Measurements from ENCODE around the gene ADGRB3.
"Not testable (repeated sequence)": the region's sequence is repeated elsewhere in the genome, so short reads cannot be mapped to it uniquely, and the experiment has no call there.

Gene ADGRB3

GRCh38 chr6:69063401-69063800 is 428.3 kb downstream of the ADGRB3 start:
- DNase-seq, result no peak

- no peak for DNase-seq
Observed at GRCh38 chr6:69064226-69064625, 429.1 kb downstream of the ADGRB3 start.

DNA sequence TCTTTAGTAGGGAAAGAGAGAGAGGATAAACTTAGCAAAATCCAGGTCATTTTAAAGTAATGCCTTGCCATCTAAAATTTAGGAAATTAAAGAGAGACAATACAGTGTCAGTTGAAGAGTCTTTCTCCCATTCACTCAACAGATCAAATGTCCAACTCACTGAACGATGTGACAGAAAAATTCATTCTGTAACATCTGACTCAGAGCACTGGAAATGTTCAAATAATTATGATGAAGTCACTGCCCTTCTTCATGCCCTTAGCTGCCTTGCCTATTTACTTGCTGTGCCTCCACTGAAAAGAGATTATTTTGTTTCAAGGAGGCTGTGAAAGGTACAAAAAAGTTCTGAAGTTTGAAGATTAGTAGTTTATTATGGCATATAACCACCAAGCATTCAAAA is 434.8 kb downstream of the ADGRB3 start:
- no peak for DNase-seq

- DNase-seq, result no peak
Observed at GRCh38 chr6:69072796-69073195, 437.7 kb downstream of the ADGRB3 start.

DNA sequence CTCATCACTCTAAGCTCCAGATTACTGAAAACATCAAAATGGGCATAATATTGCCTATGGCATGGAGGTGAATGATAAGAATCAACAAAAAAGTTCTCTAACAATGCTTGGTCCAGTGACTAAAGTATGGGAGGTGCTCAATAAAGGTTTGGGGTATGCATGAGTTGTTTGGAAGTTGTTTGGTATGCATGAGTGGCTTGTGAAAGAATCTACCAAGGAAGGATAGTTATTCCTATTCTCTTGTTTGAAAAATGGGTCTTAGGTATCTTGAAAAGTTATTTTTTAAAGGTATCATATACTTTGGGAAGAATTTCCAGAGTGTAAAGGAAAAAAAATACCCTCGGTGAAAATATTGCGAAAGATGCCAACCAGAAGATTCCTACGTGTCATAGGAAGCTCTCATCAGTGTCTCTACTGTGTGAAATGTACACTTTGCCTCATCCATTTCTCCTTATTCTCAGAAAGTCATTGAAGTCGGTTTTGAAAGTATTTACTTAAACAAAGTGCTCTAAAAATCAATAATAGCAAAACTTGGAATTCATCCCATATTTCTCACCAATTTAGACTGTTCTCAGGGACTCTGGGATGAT is 449.8 kb downstream of the ADGRB3 start:
- DNase-seq, result no peak

DNA sequence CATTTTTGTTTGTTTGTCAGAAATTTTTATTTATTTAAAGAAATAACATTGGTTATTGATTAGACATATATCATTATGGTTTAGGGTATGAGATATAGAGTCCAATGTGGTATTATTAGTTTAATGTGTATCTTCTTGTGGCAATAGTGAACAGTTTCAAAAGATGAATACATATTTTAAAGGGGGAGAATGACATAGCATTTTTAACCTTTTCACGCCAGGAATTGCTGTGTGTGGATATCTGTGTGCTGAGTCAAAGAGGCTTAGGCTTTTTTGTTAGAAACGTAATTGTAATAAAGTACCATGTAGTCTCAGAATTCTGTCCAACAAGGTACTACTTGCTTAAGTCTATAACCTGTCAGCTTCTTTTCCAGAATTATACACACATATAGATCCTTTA is 451.6 kb downstream of the ADGRB3 start:
- no peak for DNase-seq

DNA sequence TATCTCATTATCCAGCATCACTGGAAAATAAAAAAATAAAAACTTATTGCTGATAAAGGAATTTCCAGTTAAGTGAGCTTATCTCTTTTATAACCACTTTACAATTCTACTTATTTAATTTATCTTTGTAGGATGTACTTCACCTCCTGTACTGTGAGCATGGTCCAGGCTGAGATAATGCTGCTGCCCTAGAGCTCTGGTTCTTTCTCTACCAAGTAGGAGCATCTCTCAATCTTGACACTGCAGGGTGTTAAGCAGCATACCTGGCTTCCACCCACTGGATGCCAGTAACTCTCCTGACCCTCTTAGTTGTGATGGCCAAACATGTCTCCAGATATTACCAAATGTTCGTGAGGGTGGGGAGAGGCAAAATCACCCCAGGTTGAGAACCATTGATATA is 454.5 kb downstream of the ADGRB3 start:
- no peak for DNase-seq

- DNase-seq, result no peak
Observed at GRCh38 chr6:69090132-69090531, 455.1 kb downstream of the ADGRB3 start.

- DNase-seq, result no peak
Observed at GRCh38 chr6:69096681-69097080, 461.6 kb downstream of the ADGRB3 start.

DNA sequence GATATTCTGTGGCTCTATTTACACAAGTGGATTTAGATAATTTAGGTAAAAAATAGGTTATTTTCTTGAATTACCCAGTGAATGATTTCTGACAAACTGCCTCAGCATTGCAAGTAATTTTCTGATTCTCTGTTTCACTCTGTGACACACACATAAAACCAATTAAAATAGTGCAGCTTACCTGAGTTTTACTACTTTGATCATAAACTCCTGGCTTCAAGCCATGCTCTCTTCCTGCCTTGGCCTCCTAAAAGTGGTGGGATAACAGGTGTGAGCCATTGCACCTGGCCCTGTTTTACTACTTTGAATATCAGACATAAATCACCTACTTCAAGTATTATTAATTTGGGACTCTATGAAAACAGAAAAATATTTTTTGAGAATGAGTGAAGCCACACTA is 462.9 kb downstream of the ADGRB3 start:
- peak; percentile 15 to 76 for DNase-seq

- no peak for DNase-seq
Observed at GRCh38 chr6:69098910-69099309, 463.8 kb downstream of the ADGRB3 start.

- DNase-seq, result no peak
Observed at GRCh38 chr6:69100772-69101171, 465.7 kb downstream of the ADGRB3 start.

DNA sequence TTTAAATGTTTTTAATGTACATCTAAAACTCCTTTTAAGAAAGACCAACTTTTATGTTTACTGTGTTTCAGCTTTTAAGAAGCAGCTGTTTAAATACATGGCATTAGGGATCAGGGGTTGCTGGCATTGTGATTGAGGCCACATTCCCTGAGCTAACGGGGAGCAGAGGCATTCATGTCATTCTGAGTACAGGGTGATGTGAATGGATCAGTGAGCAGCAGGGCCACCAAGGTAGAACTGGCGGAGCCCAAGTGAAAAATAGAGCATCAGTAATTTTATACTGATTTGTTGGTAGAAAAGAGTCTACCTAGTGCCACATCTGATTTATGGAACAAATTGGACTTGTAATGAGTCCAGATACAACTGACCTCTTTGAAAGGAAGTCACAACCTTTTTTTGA is 467.3 kb downstream of the ADGRB3 start:
- DNase-seq, result no peak

- DNase-seq, result no peak
Observed at GRCh38 chr6:69105288-69105687, 470.2 kb downstream of the ADGRB3 start.

- DNase-seq, result peak; percentile 52 to 70
Observed at GRCh38 chr6:69106511-69106910, 471.4 kb downstream of the ADGRB3 start.

DNA sequence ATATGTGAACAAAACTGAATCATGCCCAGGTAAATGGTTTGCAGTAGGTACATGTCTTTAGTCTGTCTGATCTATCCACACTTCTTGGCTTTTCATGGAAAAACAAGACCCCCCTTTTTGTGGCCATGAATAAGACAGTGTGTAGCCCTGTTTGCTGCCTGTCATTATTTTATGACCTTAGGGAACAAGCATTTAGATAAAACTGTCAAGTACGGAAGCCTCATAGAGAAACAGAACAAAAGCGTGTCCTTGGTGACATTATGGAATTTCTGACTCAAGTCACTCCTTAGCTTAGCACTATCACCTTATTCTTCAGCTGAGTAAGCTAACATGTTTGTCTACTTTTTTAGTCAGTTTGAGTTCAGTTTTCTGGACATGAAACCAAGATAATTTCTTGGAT is 476.2 kb downstream of the ADGRB3 start:
- DNase-seq, result no peak

- no peak for DNase-seq
Observed at GRCh38 chr6:69116658-69117057, 481.6 kb downstream of the ADGRB3 start.

GRCh38 chr6:69121461-69122406 is 486.7 kb downstream of the ADGRB3 start:
- not testable (repeated sequence) for DNase-seq

DNA sequence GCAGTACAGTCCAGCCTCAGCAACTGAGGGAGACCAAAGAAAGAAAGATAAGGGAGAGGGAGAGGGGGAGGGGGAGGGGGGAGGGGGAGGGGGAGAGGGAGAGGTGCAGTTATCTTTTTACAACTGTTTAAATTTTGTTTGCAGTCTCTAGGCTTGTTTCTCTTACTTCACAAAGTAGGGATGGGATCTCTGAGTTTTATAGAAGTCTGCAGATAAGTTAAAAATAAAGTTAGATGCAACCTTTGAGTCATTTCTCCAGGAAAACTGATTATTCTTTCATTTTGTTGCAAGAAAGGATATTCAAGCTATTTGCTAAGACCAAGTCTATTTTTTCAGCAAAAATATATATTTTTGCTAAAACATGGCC is 487.3 kb downstream of the ADGRB3 start:
- no peak for DNase-seq

DNA sequence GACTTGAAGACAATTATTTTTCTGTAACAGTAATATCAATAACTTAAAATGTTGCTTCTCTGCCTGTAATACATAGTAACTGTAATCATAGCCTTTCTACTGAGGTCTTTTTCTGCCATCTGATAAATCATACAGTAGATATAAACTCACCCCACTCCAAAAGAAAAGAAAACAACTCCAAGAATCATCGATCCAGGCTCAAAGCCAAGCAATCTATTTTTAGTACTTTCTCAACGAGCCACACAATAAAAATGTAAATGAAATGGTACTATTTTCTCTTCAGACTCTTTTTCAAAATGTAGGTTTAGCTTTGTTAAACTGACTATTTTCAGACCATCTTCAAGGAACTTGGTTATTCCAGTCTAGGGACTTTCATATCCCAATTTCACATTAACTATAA is 493.3 kb downstream of the ADGRB3 start:
- DNase-seq, result no peak

DNA sequence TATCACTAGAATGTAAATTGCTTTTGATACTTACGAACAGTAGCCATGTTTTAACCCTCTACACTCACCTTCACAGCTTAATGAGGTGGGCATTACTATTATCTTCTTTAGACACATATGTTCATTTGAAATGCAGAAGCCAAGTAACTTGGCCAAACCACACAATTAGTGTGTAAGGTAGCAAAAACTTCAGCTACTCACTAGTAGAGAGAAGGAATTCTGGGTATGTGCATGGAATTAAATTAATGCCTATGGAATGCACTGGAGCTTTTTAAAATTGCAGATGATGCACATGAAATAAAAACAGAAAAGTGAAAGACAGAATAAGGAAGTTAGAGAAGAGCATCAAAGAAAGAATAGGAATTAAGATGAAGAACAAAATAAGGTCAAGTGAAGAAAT is 494.0 kb downstream of the ADGRB3 start:
- DNase-seq, result no peak

DNA sequence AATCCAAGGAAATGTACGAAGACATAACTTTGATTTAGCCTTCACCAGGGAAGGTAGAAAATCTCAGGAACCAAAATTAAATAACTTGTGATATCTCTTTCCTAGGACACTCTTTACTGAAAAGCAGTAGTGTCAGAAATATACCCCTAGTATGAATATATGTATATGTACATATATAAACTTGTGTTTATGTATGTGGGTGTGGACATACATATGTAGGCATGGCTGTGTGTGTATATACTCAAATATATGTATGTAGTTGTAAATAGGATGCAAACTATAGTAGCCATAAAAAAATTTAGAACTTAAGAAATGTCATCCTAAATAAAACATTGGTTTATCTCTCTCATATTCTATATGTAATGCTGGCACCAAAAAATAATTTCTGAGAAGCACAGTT is 500.8 kb downstream of the ADGRB3 start:
- no peak for DNase-seq

GRCh38 chr6:69138148-69138547 is 503.1 kb downstream of the ADGRB3 start:
- no peak for DNase-seq

DNA sequence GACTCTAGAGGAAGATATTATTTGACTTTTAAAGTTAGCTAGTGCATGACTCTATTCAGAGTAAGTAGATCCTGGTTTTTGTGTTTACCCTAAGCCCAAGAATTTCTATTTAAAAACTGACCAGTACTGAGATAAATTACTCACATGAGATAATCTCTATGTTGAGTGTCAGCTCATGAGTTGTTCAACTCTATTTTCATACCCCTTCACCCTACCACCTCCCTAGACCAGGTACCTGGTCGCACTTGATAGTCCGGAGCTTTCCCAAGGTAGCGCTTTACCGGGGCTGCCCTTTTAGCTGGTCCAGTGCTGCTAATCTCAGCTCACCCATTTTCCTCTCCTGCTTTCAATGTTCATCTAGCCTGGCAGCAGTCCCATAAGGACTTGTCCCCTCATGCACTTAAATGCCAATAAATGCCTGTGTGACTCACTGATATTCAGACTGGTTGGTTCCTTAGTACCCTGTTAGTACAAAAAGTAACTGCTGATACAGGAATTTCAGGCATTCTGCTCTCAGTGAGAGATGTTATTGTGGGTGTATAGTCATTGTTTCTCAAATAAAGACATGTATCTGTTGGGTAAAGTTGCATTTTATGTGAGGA is 503.9 kb downstream of the ADGRB3 start:
- no peak for DNase-seq
